ENCODE data around the gene SERTAD4.

DNA sequence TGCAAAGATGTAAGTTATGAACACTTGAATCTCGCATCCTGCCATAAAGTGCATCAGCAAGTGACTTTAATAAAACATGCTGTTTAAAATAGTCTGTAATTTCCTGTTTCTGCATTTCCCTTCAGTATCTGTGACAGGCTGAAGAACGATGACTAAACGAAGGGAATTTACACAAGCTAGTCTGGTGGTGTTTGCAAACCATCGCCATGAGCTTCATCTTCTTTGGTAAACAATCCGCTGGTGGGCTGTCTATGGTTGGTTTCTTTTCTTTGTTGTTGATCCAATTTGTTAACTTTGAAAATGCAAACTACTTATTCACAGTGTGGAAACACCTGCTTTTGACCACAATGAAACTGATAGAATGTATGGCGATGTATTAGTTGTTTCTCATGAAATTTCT is 13.9 kb downstream of the SERTAD4 start:
- TF ChIP-seq, protein P1, sequence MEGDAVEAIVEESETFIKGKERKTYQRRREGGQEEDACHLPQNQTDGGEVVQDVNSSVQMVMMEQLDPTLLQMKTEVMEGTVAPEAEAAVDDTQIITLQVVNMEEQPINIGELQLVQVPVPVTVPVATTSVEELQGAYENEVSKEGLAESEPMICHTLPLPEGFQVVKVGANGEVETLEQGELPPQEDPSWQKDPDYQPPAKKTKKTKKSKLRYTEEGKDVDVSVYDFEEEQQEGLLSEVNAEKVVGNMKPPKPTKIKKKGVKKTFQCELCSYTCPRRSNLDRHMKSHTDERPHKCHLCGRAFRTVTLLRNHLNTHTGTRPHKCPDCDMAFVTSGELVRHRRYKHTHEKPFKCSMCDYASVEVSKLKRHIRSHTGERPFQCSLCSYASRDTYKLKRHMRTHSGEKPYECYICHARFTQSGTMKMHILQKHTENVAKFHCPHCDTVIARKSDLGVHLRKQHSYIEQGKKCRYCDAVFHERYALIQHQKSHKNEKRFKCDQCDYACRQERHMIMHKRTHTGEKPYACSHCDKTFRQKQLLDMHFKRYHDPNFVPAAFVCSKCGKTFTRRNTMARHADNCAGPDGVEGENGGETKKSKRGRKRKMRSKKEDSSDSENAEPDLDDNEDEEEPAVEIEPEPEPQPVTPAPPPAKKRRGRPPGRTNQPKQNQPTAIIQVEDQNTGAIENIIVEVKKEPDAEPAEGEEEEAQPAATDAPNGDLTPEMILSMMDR (conservative IDR thresholded peaks at IDR 0.05; ENCODE audit: low read depth, low read length): no peak
- TF ChIP-seq EZH2 (IDR thresholded peaks at IDR 0.05; ENCODE audit: low read length, unreplicated experiment): no peak
